WTC11 (cell line): Measurements from ENCODE around the gene MEGF11. TPM values are rescaled to one million over a fixed set of nuclear protein-coding genes. Genes with fewer than 3 reads are reported as not detected.
A peak's percentile ranks its signal among the peaks of the same experiment; 100 is the strongest.

Source experiments
- ATAC-seq: fragments of 200-7000 bp; cut with Tn5 transposase; 2 replicates; pipeline ENCODE4 v1.10.0; 2021; ENCODE audit warnings: mild to moderate bottlenecking, moderate library complexity
- CTCF ChIA-PET: fragments of 300-600 bp; sonication (Branson Sonifier 250); formaldehyde crosslinking; loops from one replicate; lab custom pipeline; 2021; ENCODE audit warnings: antibody characterized with exemption; lab: Charles Lee
- POLR2A ChIA-PET: fragments of 350-600 bp; sonication (Branson Sonifier 250); formaldehyde crosslinking; loops from one replicate; lab custom pipeline; 2021; ENCODE audit warnings: antibody characterized with exemption; lab: Charles Lee
- DNase-seq: peaks from one replicate; pipeline ENCODE4 v3.0.0; 2021; ENCODE audit warnings: low spot score
- H3K27ac Mint-ChIP-seq: 2 replicates; pipeline ENCODE4 v1.8.0; 2021; ENCODE audit warnings: mixed read lengths
- H3K27me3 Mint-ChIP-seq: 2 replicates; pipeline ENCODE4 v1.8.0; 2021; ENCODE audit warnings: low read depth, mild to moderate bottlenecking, moderate library complexity, mixed read lengths
- H3K36me3 Mint-ChIP-seq: 2 replicates; pipeline ENCODE4 v1.8.0; 2021; ENCODE audit warnings: mixed read lengths
- H3K4me1 Mint-ChIP-seq: 2 replicates; pipeline ENCODE4 v1.8.0; 2022; ENCODE audit warnings: mixed read lengths
- H3K4me3 Mint-ChIP-seq: 2 replicates; pipeline ENCODE4 v1.8.0; 2021; ENCODE audit warnings: mild to moderate bottlenecking, moderate library complexity, mixed read lengths
- H3K9me3 Mint-ChIP-seq: 2 replicates; pipeline ENCODE4 v1.8.0; 2021; ENCODE audit warnings: mixed read lengths
- CTCF ChIP-seq: fragments of 200-600 bp; IDR thresholded peaks from 2 replicates; pipeline ENCODE4 v1.8.0; 2022; ENCODE audit warnings: antibody characterized with exemption
- EMX1 ChIP-seq: fragments of 250-450 bp; sonication (Bioruptor Pico); IDR thresholded peaks from 2 replicates; pipeline ENCODE4 v1.8.0; 2021; ENCODE audit warnings: mild to moderate bottlenecking
- FOXP1 ChIP-seq: sonication (generic); formaldehyde crosslinking; IDR thresholded peaks from 2 replicates; pipeline ENCODE4 v1.8.0; 2022; ENCODE audit warnings: missing genetic modification reagents, mild to moderate bottlenecking, moderate library complexity, borderline replicate concordance
- GABPB1 ChIP-seq: sonication (generic); formaldehyde crosslinking; IDR thresholded peaks from 2 replicates; pipeline ENCODE4 v1.8.1; 2023; ENCODE audit warnings: mild to moderate bottlenecking, missing genetic modification reagents
- JUN ChIP-seq: sonication (generic); formaldehyde crosslinking; IDR thresholded peaks from 2 replicates; pipeline ENCODE4 v1.8.0; 2023; ENCODE audit warnings: mild to moderate bottlenecking, missing genetic modification reagents
- KAT7 ChIP-seq: sonication (generic); formaldehyde crosslinking; IDR thresholded peaks from 2 replicates; pipeline ENCODE4 v1.8.1; 2023; ENCODE audit warnings: missing genetic modification reagents, mild to moderate bottlenecking, borderline replicate concordance
- SMAD3 ChIP-seq: sonication (generic); formaldehyde crosslinking; IDR thresholded peaks from 2 replicates; pipeline ENCODE4 v1.8.0; 2022; ENCODE audit warnings: missing genetic modification reagents, mild to moderate bottlenecking, borderline replicate concordance
- TCF7 ChIP-seq: sonication (generic); formaldehyde crosslinking; IDR thresholded peaks from 2 replicates; pipeline ENCODE4 v1.8.0; 2022; ENCODE audit warnings: mild to moderate bottlenecking, low read depth, missing genetic modification reagents, moderate library complexity
- USF1 ChIP-seq: sonication (generic); formaldehyde crosslinking; IDR thresholded peaks from 2 replicates; pipeline ENCODE4 v1.8.0; 2022; ENCODE audit warnings: mild to moderate bottlenecking, missing genetic modification reagents
- ZNF416 ChIP-seq: fragments of 250-450 bp; sonication (Bioruptor Pico); IDR thresholded peaks from 2 replicates; pipeline ENCODE4 v1.9.0; 2021; ENCODE audit warnings: mild to moderate bottlenecking, inconsistent platforms
- ZNF425 ChIP-seq: fragments of 250-450 bp; sonication (Bioruptor Pico); conservative IDR thresholded peaks from 2 replicates; pipeline ENCODE4 v1.9.0; 2021; ENCODE audit warnings: mild to moderate bottlenecking
- total RNA-seq: library from RNA; stranded (reverse); gene quantifications from 3 replicates; pipeline ENCODE4 v1.2.3, GENCODE V29; 2021
- TF ChIP-seq, protein P1 (sequence below): sonication (generic); formaldehyde crosslinking; IDR thresholded peaks from 2 replicates; pipeline ENCODE4 v1.8.0; 2022; ENCODE audit warnings: mild to moderate bottlenecking, missing genetic modification reagents
- TF ChIP-seq, protein P2 (sequence below): sonication (generic); formaldehyde crosslinking; IDR thresholded peaks from 2 replicates; pipeline ENCODE4 v1.8.0; 2023; ENCODE audit warnings: missing genetic modification reagents, mild to moderate bottlenecking, borderline replicate concordance
- TF ChIP-seq, protein P3 (sequence below): sonication (generic); formaldehyde crosslinking; IDR thresholded peaks from 2 replicates; pipeline ENCODE4 v1.8.1; 2022; ENCODE audit warnings: mild to moderate bottlenecking, moderate library complexity, missing genetic modification reagents

Gene MEGF11
- total RNA-seq, 1 experiment from 2014 or later, result 3.3 TPM

GRCh38 chr15:66234798-66235197 lies 18.8 kb downstream of the MEGF11 start (continued):
- TF ChIP-seq EMX1 (CRISPR knock-in tag) (no peak), CTCF (no peak), JUN (no peak)
- TF ChIP-seq, all 79 proteins: peak for 0

DNA sequence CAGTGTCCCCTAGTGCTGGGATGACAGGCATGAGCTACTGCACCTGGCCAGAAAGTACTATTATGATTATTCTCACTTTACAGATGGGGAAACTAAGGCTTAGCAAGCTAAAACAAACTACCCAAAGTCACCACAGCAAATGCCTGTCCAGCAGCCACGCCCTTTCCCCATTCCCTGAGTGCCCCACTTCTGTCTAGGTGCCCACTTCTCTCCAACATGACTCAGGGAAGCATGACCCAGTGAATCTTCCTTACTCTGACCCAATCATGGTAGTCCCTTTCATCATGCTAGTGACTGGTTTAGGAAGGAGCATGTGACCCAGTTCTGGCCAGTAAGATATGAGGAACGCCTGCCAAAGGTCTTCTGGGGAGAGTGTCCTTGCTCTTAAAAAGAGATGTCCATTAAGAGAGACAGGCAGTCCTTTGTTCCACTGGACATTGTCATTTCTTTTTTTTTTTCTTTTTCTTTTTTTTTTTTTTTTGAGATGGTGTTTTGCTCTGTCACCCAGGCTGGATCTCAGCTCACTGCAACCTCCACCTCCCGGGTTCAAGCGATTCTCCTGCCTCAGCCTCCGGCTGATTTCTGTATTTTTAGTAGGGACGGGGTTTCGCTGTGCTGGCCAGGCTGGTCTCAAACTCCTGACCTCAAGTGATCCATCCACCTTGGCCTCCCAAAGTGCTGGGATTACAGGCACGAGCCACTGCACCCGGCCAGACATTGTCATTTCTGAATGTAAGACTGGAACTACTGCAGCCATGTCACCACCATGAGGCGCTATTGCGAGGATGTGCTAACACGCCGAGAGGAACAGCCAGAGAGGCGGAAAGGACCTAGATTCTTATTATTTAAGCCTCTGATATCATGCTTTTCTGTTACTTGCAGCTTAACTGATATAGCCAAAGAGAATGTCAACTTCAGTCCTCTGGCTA lies 19.8 kb downstream of the MEGF11 start:
- DNase-seq (peak; percentile 78), ATAC-seq (peak; percentile 68)
- Mint-ChIP-seq H3K4me3 (no peak overlapping the region), H3K27me3 (peaks cover under 1% of the 10 kb centered on the region; the same call in 1 of the 2 replicates), H3K27ac (no peak overlapping the region), H3K9me3 (peaks cover 4% of the 10 kb centered on the region), H3K4me1 (0 out of 2 replicates have a peak, but pooled peaks cover 3% of the 10 kb centered on the region), H3K36me3 (0 out of 2 replicates have a peak, but pooled peaks cover 2% of the 10 kb centered on the region)
- ChIA-PET POLR2A (no interaction called here), CTCF (interaction anchor here (0.6 to 1.2 kb wide), 4 partner anchors 32 to 171 kb away, joined by 3 to 4 read pairs (median 3); no protein-coding TSS in a partner anchor)
- TF ChIP-seq TCF7 (CRISPR knock-in tag), result no peak
- no peak for TF ChIP-seq FOXP1 (CRISPR knock-in tag)
- TF ChIP-seq CTCF, result no peak; the same call in 1 of the 2 replicates
- peak; percentile 20; the same call in 1 of the 2 replicates for TF ChIP-seq USF1 (CRISPR knock-in tag)

DNA sequence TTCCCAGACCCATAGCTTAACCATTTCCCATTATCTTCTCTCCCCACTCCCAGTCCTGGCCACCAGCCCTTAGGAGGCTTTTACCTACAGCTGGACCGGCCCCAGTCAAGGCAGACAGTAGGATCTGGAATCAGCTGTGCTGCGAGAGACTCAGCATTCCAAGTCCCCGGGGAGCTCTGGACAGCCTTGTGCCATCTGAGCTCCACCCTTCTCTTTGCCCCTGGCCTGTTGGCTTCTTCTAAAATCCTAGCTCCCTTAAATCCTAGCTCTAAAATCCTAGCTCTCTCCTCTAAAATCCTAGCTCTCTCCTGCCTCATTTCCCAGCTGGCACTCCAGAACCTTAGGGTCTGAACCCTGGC lies 21.3 kb downstream of the MEGF11 start:
- 0 out of 2 replicates have a peak, but pooled peaks cover 2% of the 10 kb centered on the region for H3K36me3 Mint-ChIP-seq
- ChIA-PET CTCF (interaction anchor here (1.1 to 1.3 kb wide), 4 partner anchors 11 to 287 kb away, joined by 3 to 4 read pairs (median 4); no protein-coding TSS in a partner anchor), POLR2A (no interaction called here)
- DNase-seq (no peak), ATAC-seq (no peak)
- H3K4me1 Mint-ChIP-seq, result no peaks in the 10 kb centered on the region
- no peak overlapping the region for H3K4me3 Mint-ChIP-seq
- H3K27me3 Mint-ChIP-seq, result no peaks in the 10 kb centered on the region; the same call in 1 of the 2 replicates
- peaks cover 5% of the 10 kb centered on the region for H3K9me3 Mint-ChIP-seq
- H3K27ac Mint-ChIP-seq, result peak overlapping the region; percentile 52
- TF ChIP-seq, protein P1, sequence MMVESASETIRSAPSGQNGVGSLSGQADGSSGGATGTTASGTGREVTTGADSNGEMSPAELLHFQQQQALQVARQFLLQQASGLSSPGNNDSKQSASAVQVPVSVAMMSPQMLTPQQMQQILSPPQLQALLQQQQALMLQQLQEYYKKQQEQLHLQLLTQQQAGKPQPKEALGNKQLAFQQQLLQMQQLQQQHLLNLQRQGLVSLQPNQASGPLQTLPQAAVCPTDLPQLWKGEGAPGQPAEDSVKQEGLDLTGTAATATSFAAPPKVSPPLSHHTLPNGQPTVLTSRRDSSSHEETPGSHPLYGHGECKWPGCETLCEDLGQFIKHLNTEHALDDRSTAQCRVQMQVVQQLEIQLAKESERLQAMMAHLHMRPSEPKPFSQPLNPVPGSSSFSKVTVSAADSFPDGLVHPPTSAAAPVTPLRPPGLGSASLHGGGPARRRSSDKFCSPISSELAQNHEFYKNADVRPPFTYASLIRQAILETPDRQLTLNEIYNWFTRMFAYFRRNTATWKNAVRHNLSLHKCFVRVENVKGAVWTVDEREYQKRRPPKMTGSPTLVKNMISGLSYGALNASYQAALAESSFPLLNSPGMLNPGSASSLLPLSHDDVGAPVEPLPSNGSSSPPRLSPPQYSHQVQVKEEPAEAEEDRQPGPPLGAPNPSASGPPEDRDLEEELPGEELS, result no peak
- TF ChIP-seq TCF7 (CRISPR knock-in tag) (no peak), ZNF425 (no peak), GABPB1 (CRISPR knock-in tag) (no peak), USF1 (CRISPR knock-in tag) (no peak), KAT7 (no peak), SMAD3 (CRISPR knock-in tag) (no peak), ZNF416 (CRISPR knock-in tag) (no peak)
- TF ChIP-seq, protein P2, sequence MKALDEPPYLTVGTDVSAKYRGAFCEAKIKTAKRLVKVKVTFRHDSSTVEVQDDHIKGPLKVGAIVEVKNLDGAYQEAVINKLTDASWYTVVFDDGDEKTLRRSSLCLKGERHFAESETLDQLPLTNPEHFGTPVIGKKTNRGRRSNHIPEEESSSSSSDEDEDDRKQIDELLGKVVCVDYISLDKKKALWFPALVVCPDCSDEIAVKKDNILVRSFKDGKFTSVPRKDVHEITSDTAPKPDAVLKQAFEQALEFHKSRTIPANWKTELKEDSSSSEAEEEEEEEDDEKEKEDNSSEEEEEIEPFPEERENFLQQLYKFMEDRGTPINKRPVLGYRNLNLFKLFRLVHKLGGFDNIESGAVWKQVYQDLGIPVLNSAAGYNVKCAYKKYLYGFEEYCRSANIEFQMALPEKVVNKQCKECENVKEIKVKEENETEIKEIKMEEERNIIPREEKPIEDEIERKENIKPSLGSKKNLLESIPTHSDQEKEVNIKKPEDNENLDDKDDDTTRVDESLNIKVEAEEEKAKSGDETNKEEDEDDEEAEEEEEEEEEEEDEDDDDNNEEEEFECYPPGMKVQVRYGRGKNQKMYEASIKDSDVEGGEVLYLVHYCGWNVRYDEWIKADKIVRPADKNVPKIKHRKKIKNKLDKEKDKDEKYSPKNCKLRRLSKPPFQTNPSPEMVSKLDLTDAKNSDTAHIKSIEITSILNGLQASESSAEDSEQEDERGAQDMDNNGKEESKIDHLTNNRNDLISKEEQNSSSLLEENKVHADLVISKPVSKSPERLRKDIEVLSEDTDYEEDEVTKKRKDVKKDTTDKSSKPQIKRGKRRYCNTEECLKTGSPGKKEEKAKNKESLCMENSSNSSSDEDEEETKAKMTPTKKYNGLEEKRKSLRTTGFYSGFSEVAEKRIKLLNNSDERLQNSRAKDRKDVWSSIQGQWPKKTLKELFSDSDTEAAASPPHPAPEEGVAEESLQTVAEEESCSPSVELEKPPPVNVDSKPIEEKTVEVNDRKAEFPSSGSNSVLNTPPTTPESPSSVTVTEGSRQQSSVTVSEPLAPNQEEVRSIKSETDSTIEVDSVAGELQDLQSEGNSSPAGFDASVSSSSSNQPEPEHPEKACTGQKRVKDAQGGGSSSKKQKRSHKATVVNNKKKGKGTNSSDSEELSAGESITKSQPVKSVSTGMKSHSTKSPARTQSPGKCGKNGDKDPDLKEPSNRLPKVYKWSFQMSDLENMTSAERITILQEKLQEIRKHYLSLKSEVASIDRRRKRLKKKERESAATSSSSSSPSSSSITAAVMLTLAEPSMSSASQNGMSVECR (CRISPR knock-in tag), result no peak
- TF ChIP-seq, protein P3, sequence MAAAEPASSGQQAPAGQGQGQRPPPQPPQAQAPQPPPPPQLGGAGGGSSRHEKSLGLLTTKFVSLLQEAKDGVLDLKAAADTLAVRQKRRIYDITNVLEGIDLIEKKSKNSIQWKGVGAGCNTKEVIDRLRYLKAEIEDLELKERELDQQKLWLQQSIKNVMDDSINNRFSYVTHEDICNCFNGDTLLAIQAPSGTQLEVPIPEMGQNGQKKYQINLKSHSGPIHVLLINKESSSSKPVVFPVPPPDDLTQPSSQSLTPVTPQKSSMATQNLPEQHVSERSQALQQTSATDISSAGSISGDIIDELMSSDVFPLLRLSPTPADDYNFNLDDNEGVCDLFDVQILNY, result no peak
